ENCODE results near the gene ADPRS. TPM values are rescaled to one million over a fixed set of nuclear protein-coding genes. Genes with fewer than 3 reads are reported as not detected.

Gene ADPRS, protein sequence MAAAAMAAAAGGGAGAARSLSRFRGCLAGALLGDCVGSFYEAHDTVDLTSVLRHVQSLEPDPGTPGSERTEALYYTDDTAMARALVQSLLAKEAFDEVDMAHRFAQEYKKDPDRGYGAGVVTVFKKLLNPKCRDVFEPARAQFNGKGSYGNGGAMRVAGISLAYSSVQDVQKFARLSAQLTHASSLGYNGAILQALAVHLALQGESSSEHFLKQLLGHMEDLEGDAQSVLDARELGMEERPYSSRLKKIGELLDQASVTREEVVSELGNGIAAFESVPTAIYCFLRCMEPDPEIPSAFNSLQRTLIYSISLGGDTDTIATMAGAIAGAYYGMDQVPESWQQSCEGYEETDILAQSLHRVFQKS
- total RNA-seq (2014; rRNA removed; shearing (Covaris generic)) = 64.7 and 70.3 TPM in 2 replicates
- polyA plus RNA-seq (2016; fragmentation: Nextera tagmentation; extraction: Ambion mirVana) = 38.9 and 42.0 TPM in 2 replicates

DNA sequence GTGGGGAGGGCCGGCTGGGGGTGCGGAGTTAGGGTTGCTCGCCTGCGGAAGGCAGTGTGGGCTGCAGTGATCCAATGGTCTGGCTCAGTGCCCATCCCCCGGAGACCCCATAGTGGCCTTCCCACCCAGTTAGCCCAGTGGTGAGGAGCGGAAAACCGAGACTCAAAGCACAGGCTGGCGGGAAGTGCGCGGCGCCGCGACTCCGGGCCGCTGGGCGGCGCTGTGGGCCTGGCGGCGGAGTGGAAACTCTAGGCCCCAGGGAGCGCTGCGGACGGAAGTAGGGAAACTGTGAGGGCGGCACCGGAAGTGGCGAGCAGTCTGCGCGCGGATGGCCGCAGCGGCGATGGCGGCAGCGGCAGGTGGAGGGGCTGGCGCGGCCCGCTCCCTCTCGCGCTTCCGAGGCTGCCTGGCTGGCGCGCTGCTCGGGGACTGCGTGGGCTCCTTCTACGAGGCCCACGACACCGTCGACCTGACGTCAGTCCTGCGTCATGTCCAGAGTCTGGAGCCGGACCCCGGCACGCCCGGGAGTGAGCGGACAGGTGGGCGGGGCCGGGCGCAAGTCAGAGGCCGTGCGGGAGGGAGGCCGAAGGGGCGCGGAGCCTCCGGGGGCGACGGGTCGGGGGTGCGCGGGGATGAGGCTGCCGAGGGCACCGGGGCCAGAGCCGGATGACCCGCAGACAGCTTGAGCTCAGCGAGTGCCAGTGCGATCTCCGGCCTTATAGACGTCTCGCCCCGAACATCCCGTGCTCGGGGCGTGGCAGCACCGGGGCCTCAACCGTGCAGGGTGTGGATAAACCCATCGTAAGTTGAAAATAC lies at the start of gene ADPRS:
TSS of gene ADPRS (plus strand) at position 316 of the 816 bp plus-strand sequence. CDS start at position 329, 13 bp downstream.
- in situ Hi-C loops (cut with MboI) = no loop called here
- no peak for TF ChIP-seq EZH2 (IDR thresholded peaks at IDR 0.05; ENCODE audit: insufficient read depth, poor library complexity, severe bottlenecking)
- no peak for TF ChIP-seq EZH2phosphoT487 (IDR thresholded peaks at IDR 0.05; ENCODE audit: insufficient read depth, low read depth)
- H3K4me3 ChIP-seq = peak within 1 kb of the TSS; percentile 78
- peak; percentile 96 for DNase-seq
- H3K9me3 ChIP-seq (ENCODE audit: low read depth) = no peaks in the 10 kb centered on the region
- peaks cover 13% of the 10 kb centered on the region for H3K36me3 ChIP-seq (ENCODE audit: low read depth)
- H3K27me3 ChIP-seq (replicated peaks; ENCODE audit: insufficient read depth) = no peaks in the 10 kb centered on the region
- peaks cover 5% of the 10 kb centered on the region; the same call in 1 of the 2 replicates for H3K4me1 ChIP-seq (ENCODE audit: insufficient read depth)
- 0 out of 2 replicates have a peak, but pooled peaks cover 2% of the 10 kb centered on the region for H3F3A ChIP-seq (ENCODE audit: insufficient read depth)
- 1% methylated on average over 63 to 65 of the region's 84 CpGs for WGBS, 2 experiments (ENCODE audit: low coverage in 1 of 2, low lambda C conversion rate in 2 of 2, missing lambda C conversion rate in 2 of 2)
- H2AFZ ChIP-seq = peak within 1 kb of the TSS; percentile 99
- peak within 1 kb of the TSS; percentile 88 for H3K9ac ChIP-seq
- H3K4me2 ChIP-seq (ENCODE audit: unreplicated experiment) = peak within 1 kb of the TSS; percentile 83
- peaks cover 38% of the 10 kb centered on the region for H3K79me2 ChIP-seq (ENCODE audit: insufficient read depth)
- H3K9me2 ChIP-seq (ENCODE audit: insufficient read depth) = no peaks in the 10 kb centered on the region
- H3K27ac ChIP-seq = peak within 1 kb of the TSS; percentile 76
- H4K20me1 ChIP-seq (ENCODE audit: insufficient read depth) = no peaks in the 10 kb centered on the region

DNA sequence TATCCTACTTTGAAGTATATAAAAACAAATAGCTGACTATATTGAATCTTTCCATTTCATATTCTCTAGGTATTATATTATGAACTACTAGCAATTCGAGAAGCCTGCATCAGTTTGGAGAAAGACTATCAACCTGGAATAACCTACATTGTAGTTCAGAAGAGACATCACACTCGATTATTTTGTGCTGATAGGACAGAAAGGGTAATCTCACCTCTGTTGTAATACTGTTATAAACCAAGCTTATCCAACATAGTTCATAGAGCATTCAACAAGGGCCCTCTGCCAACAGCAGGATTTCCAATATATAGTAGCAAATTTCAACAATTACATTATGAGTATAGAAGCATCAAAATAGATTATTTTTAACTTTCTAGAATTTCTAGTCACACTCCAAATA lies 48.5 kb upstream of the ADPRS start:
- H3K4me3 ChIP-seq = no peak overlapping the region
- TF ChIP-seq EZH2phosphoT487 (IDR thresholded peaks at IDR 0.05; ENCODE audit: insufficient read depth, low read depth) = no peak
- no peak for TF ChIP-seq EZH2 (IDR thresholded peaks at IDR 0.05; ENCODE audit: insufficient read depth, poor library complexity, severe bottlenecking)
- in situ Hi-C loops (cut with MboI) = no loop called here

GRCh38 chr1:36051821-36052220 lies 36.9 kb upstream of the ADPRS start:
- no peak overlapping the region for H3K9ac ChIP-seq
- no peaks in the 10 kb centered on the region for H3K79me2 ChIP-seq (ENCODE audit: insufficient read depth)
- H3K36me3 ChIP-seq (ENCODE audit: low read depth) = peaks cover 33% of the 10 kb centered on the region; the same call in 1 of the 2 replicates
- no peak overlapping the region for H3K4me2 ChIP-seq (ENCODE audit: unreplicated experiment)
- no peaks in the 10 kb centered on the region for H3K27me3 ChIP-seq (replicated peaks; ENCODE audit: insufficient read depth)
- no peaks in the 10 kb centered on the region for H3F3A ChIP-seq (ENCODE audit: insufficient read depth)
- no peak overlapping the region for H3K27ac ChIP-seq
- H3K4me1 ChIP-seq (ENCODE audit: insufficient read depth) = no peaks in the 10 kb centered on the region
- no peaks in the 10 kb centered on the region for H3K9me2 ChIP-seq (ENCODE audit: insufficient read depth)
- no peak for DNase-seq
- no peak overlapping the region for H3K4me3 ChIP-seq
- in situ Hi-C loops (cut with MboI) = no loop called here
- H3K9me3 ChIP-seq (ENCODE audit: low read depth) = no peaks in the 10 kb centered on the region
- H4K20me1 ChIP-seq (ENCODE audit: insufficient read depth) = no peaks in the 10 kb centered on the region
- TF ChIP-seq EZH2phosphoT487 (IDR thresholded peaks at IDR 0.05; ENCODE audit: insufficient read depth, low read depth) (no peak), EZH2 (IDR thresholded peaks at IDR 0.05; ENCODE audit: insufficient read depth, poor library complexity, severe bottlenecking) (no peak)
- H2AFZ ChIP-seq = no peak overlapping the region

More for the DNA sequence above, 48.5 kb upstream of the ADPRS start:
- Histone ChIP-seq H3K9me3 (ENCODE audit: low read depth) (no peaks in the 10 kb centered on the region), H3K36me3 (ENCODE audit: low read depth) (peaks cover 46% of the 10 kb centered on the region; the same call in 1 of the 2 replicates), H4K20me1 (ENCODE audit: insufficient read depth) (no peaks in the 10 kb centered on the region), H3F3A (ENCODE audit: insufficient read depth) (peaks cover 2% of the 10 kb centered on the region; the same call in 1 of the 2 replicates), H3K27ac (no peak overlapping the region), H2AFZ (no peak overlapping the region), H3K4me2 (ENCODE audit: unreplicated experiment) (no peak overlapping the region), H3K9me2 (ENCODE audit: insufficient read depth) (no peaks in the 10 kb centered on the region), H3K4me1 (ENCODE audit: insufficient read depth) (no peaks in the 10 kb centered on the region), H3K27me3 (replicated peaks; ENCODE audit: insufficient read depth) (no peaks in the 10 kb centered on the region), H3K9ac (no peak overlapping the region), H3K79me2 (ENCODE audit: insufficient read depth) (no peaks in the 10 kb centered on the region)
- WGBS, 2 experiments (ENCODE audit: low coverage in 1 of 2, low lambda C conversion rate in 2 of 2, missing lambda C conversion rate in 2 of 2) = 85 to 93% methylated on average over 2 of the region's 2 CpGs
- DNase-seq = no peak

GRCh38 chr1:36053978-36054377 lies 34.7 kb upstream of the ADPRS start:
- no peaks in the 10 kb centered on the region for H3K9me3 ChIP-seq (ENCODE audit: low read depth)
- H3F3A ChIP-seq (ENCODE audit: insufficient read depth) = 0 out of 2 replicates have a peak, but pooled peaks cover 3% of the 10 kb centered on the region
- in situ Hi-C loops (cut with MboI) = no loop called here
- no peak overlapping the region for H3K27ac ChIP-seq
- no peaks in the 10 kb centered on the region for H3K27me3 ChIP-seq (replicated peaks; ENCODE audit: insufficient read depth)
- H3K79me2 ChIP-seq (ENCODE audit: insufficient read depth) = no peaks in the 10 kb centered on the region
- H3K9me2 ChIP-seq (ENCODE audit: insufficient read depth) = no peaks in the 10 kb centered on the region
- no peak for DNase-seq
- no peaks in the 10 kb centered on the region for H3K4me1 ChIP-seq (ENCODE audit: insufficient read depth)
- no peak overlapping the region for H3K4me2 ChIP-seq (ENCODE audit: unreplicated experiment)
- TF ChIP-seq EZH2phosphoT487 (IDR thresholded peaks at IDR 0.05; ENCODE audit: insufficient read depth, low read depth) = no peak
- no peak for TF ChIP-seq EZH2 (IDR thresholded peaks at IDR 0.05; ENCODE audit: insufficient read depth, poor library complexity, severe bottlenecking)
- no peaks in the 10 kb centered on the region for H4K20me1 ChIP-seq (ENCODE audit: insufficient read depth)
- no peak overlapping the region for H3K4me3 ChIP-seq
- H3K36me3 ChIP-seq (ENCODE audit: low read depth) = 0 out of 2 replicates have a peak, but pooled peaks cover 15% of the 10 kb centered on the region
- H3K9ac ChIP-seq = no peak overlapping the region
- no peak overlapping the region for H2AFZ ChIP-seq

Measured in GM23248 (cell line).